D721Med (cell line): ENCODE results near the gene RAPGEF1.

Experiments
- DNase-seq: peaks from one replicate; pipeline ENCODE4 v3.0.0; 2011; ENCODE audit warnings: low spot score; ENCODE audit not compliant: insufficient read length
- FAIRE-seq: peaks from 2 replicates; lab custom pipeline; 2011; peaks lifted over from hg19 to GRCh38; lab: Jason Lieb, UNC
- TF ChIP-seq, protein P1 (sequence below): IDR thresholded peaks from 2 replicates; pipeline ENCODE4 v1.5.1; 2012; ENCODE audit warnings: mild to moderate bottlenecking, control low read depth; ENCODE audit not compliant: insufficient read depth; ENCODE audit errors: missing control alignments

Gene RAPGEF1

GRCh38 chr9:131748411-131748955, 8.6 kb upstream of the RAPGEF1 start:
- FAIRE-seq (no peak), DNase-seq (no peak)
- TF ChIP-seq, protein P1, sequence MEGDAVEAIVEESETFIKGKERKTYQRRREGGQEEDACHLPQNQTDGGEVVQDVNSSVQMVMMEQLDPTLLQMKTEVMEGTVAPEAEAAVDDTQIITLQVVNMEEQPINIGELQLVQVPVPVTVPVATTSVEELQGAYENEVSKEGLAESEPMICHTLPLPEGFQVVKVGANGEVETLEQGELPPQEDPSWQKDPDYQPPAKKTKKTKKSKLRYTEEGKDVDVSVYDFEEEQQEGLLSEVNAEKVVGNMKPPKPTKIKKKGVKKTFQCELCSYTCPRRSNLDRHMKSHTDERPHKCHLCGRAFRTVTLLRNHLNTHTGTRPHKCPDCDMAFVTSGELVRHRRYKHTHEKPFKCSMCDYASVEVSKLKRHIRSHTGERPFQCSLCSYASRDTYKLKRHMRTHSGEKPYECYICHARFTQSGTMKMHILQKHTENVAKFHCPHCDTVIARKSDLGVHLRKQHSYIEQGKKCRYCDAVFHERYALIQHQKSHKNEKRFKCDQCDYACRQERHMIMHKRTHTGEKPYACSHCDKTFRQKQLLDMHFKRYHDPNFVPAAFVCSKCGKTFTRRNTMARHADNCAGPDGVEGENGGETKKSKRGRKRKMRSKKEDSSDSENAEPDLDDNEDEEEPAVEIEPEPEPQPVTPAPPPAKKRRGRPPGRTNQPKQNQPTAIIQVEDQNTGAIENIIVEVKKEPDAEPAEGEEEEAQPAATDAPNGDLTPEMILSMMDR, result no peak

DNA sequence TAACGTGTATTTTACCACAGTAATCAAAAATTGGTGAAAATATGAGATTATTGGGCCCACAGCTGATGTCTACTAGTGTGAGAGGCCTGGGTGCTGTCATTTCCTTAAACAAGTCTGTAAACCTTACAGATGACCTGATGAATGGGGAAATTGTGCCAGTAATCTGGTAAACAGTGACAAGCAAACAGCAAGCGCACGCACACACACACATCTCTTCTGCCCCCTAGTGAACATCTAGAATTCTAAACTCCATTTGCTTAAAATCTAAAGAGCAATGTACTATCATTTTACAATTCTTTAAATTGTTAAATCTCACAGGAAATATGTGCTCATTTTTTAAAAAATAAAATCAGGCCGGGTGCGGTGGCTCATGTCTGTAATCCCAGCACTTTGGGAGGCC, 7.5 kb upstream of the RAPGEF1 start:
- TF ChIP-seq, protein P1, result peak; percentile 69
- peak; percentile 56 for FAIRE-seq
- no peak for DNase-seq

- TF ChIP-seq, protein P1, result no peak
- no peak for FAIRE-seq
- DNase-seq, result no peak
These were observed 5.7 kb upstream of the RAPGEF1 start for GRCh38 chr9:131745610-131746009.

DNA sequence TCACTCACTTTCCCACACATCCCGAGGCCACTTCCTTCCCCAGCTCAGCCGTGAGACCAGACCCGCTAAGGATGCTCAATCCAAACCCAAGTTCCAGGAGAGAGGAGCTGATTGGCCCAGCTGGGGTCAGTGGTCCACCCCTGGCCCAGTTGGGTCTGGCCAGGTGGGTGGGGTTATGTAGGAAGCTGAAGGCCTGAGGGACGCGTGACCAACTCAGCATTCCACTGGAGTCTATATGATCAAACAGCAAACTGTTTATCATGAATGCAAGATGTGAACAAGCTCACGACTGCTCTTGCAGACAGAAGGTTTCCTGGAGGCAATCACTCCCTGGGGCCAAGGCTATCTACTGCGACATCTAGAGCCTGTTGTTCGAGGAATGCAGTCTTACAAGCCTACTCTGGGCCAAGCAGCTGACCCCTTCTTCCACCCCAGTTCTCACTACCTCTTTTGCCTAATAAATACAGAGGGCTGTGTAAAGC, 4.9 kb upstream of the RAPGEF1 start:
- TF ChIP-seq, protein P1, result no peak
- no peak for FAIRE-seq
- no peak for DNase-seq

DNA sequence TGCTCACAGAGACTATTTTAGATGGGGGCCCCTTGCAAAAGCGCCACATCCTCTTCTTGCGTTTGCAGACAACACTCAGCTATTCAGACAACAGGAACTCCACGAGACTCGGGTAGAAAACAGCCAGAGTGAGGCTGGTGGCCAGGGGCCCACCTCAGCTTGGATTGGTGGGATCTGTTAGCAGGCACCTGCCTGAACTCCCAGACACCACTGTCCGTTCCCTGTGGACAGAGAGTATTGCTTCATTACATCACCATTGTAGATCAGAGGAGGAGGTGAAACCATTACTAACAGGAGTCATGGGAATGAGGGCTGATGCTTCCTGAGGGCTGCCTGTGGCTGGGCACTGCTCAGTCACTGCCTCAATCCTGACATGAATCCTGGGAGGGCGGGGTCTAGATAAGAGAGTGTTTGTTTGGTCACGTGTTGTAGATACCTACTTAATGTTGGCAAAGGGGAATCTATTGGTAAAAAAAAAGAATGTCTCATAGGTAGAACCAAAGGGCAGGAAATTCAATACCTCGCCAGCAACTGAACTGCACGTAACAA, 4.4 kb upstream of the RAPGEF1 start:
- TF ChIP-seq, protein P1, result no peak
- FAIRE-seq (no peak), DNase-seq (no peak)

DNA sequence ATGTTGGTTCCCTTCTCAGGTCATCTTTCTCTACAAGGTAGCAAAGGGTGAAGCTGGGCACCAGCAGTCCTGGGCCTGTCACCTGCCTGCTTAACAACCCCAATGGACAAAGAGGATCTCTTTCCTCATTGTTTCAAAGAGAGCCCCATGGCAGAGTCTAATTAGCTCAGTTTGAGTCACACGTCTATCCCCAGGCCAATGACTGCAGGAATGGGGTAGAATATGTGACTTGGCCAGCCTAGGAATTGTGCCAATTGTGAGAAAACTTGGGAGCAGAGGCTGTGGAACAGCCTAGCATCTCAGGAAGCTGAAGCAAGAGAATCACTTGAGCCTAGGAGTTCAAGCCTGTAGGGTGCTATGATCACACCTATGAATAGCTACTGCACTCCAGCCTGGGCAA, 3.6 kb upstream of the RAPGEF1 start:
- FAIRE-seq (no peak), DNase-seq (no peak)
- TF ChIP-seq, protein P1, result no peak

- FAIRE-seq (no peak), DNase-seq (no peak)
- TF ChIP-seq, protein P1, result no peak
These were observed 3.2 kb upstream of the RAPGEF1 start for GRCh38 chr9:131743096-131743495.
